Measurements from ENCODE around the gene PRKAR2B. TPM values are rescaled to one million over a fixed set of nuclear protein-coding genes. Genes with fewer than 3 reads are reported as not detected.

The PRKAR2B gene
- polyA plus RNA-seq, 3 donors: 2.5 to 5.6 (median 3.5) TPM

GRCh38 chr7:107148721-107149120, 104.2 kb downstream of the PRKAR2B start:
- Histone ChIP-seq H3K4me3 (replicated peaks in 1 of 3; ENCODE audit: low read depth in 2 of 3, low read length in 3 of 3) (no peak overlapping the region), H3K79me2 (ENCODE audit: insufficient read depth, low read length) (no peaks in the 10 kb centered on the region), H2AFZ (ENCODE audit: insufficient read depth, low read depth, low read length, poor library complexity, severe bottlenecking) (no peak overlapping the region), H3K4me1 (ENCODE audit: control insufficient read depth in 1 of 2, insufficient read depth in 2 of 2, low read length in 2 of 2) (no peaks in the 10 kb centered on the region), H3K27ac (ENCODE audit: low read depth in 1 of 2, low read length in 2 of 2) (no peak overlapping the region), H3K9me3 (replicated peaks in 1 of 2; ENCODE audit: control insufficient read depth in 1 of 2, insufficient read depth in 1 of 2, low read length in 2 of 2) (no peaks in the 10 kb centered on the region), H4K20me1 (ENCODE audit: insufficient read depth, low read length) (no peaks in the 10 kb centered on the region), H3K4me2 (replicated peaks; ENCODE audit: extremely low read depth, low read length, poor library complexity, severe bottlenecking) (no peak overlapping the region), H3K36me3 (replicated peaks in 1 of 2; ENCODE audit: control insufficient read depth in 1 of 2, insufficient read depth in 2 of 2, low read length in 2 of 2) (peaks cover 0 to 8% of the 10 kb centered on the region in 2 donors), H3K27me3 (ENCODE audit: control insufficient read depth in 2 of 2, insufficient read depth in 2 of 2, low read length in 2 of 2) (no peaks in the 10 kb centered on the region), H3K9ac (ENCODE audit: insufficient read depth, low read length, poor library complexity, severe bottlenecking) (no peak overlapping the region)
- no peak for DNase-seq
- Mint-ChIP-seq H3K9me3 (no peaks in the 10 kb centered on the region), H3K27ac (no peak overlapping the region), H3K36me3 (peaks cover 10 to 20% of the 10 kb centered on the region in 2 donors), H3K4me3 (no peak overlapping the region), H3K4me1 (peaks cover 6% of the 10 kb centered on the region), H3K27me3 (ENCODE audit: low read depth in 3 of 3) (no peaks in the 10 kb centered on the region)
- no CpG with 5 or more reads among the region's 2 CpGs for WGBS (ENCODE audit: insufficient coverage)
- TF ChIP-seq CTCF (IDR thresholded peaks at IDR 0.05): no peak
- intact Hi-C loops (cut with micrococcal nuclease): loop anchor here in 1 of 2 donors (5.0 kb wide), 1 partner anchor 356 kb away; no protein-coding TSS in a partner anchor

GRCh38 chr7:107149863-107150262, 105.4 kb downstream of the PRKAR2B start:
- intact Hi-C loops (cut with micrococcal nuclease): loop anchor here (2.0 to 5.0 kb wide), 3 partner anchors 203 to 358 kb away; no protein-coding TSS in a partner anchor

More at GRCh38 chr7:107149863-107150262, 105.4 kb downstream of the PRKAR2B start:
- H3K36me3 Mint-ChIP-seq: peaks cover 13 to 24% of the 10 kb centered on the region in 2 donors
- Histone ChIP-seq H3K9ac (ENCODE audit: insufficient read depth, low read length, poor library complexity, severe bottlenecking) (no peak overlapping the region), H3K4me3 (replicated peaks in 1 of 3; ENCODE audit: low read depth in 2 of 3, low read length in 3 of 3) (no peak overlapping the region), H4K20me1 (ENCODE audit: insufficient read depth, low read length) (no peaks in the 10 kb centered on the region), H3K79me2 (ENCODE audit: insufficient read depth, low read length) (no peaks in the 10 kb centered on the region), H3K36me3 (replicated peaks in 1 of 2; ENCODE audit: control insufficient read depth in 1 of 2, insufficient read depth in 2 of 2, low read length in 2 of 2) (peaks cover 4 to 11% of the 10 kb centered on the region in 2 donors), H3K4me1 (ENCODE audit: control insufficient read depth in 1 of 2, insufficient read depth in 2 of 2, low read length in 2 of 2) (no peaks in the 10 kb centered on the region), H3K27ac (ENCODE audit: low read depth in 1 of 2, low read length in 2 of 2) (no peak overlapping the region), H2AFZ (ENCODE audit: insufficient read depth, low read depth, low read length, poor library complexity, severe bottlenecking) (no peak overlapping the region), H3K4me2 (replicated peaks; ENCODE audit: extremely low read depth, low read length, poor library complexity, severe bottlenecking) (no peak overlapping the region), H3K9me3 (replicated peaks in 1 of 2; ENCODE audit: control insufficient read depth in 1 of 2, insufficient read depth in 1 of 2, low read length in 2 of 2) (no peaks in the 10 kb centered on the region), H3K27me3 (ENCODE audit: control insufficient read depth in 2 of 2, insufficient read depth in 2 of 2, low read length in 2 of 2) (no peaks in the 10 kb centered on the region)
- no peak for DNase-seq
- H3K27me3 Mint-ChIP-seq (ENCODE audit: low read depth in 3 of 3): no peaks in the 10 kb centered on the region
- peaks cover 6% of the 10 kb centered on the region for H3K4me1 Mint-ChIP-seq
- H3K27ac Mint-ChIP-seq: no peak overlapping the region
- no peaks in the 10 kb centered on the region for H3K9me3 Mint-ChIP-seq
- TF ChIP-seq CTCF (IDR thresholded peaks at IDR 0.05): no peak
- WGBS (ENCODE audit: insufficient coverage): no CpG with 5 or more reads among the region's 1 CpG
- H3K4me3 Mint-ChIP-seq: no peak overlapping the region

Data from CD14-positive monocyte (primary cell).